PC-3 (cell line): ENCODE data around the gene CD44.

ENCODE experiments used
- EZH2 ChIP-seq: fragments of 300-600 bp; sonication (generic); IDR thresholded peaks from one replicate; pipeline ENCODE4 v1.6.1; 2017; ENCODE audit warnings: antibody characterized with exemption, mild to moderate bottlenecking, low read length; ENCODE audit not compliant: unreplicated experiment
- EZH2phosphoT487 ChIP-seq: fragments of 300-600 bp; sonication (generic); IDR thresholded peaks from 2 replicates; pipeline ENCODE4 v1.6.1; 2018; ENCODE audit warnings: mild to moderate bottlenecking, antibody characterized with exemption, low read length, borderline replicate concordance
- TF ChIP-seq, protein P1 (sequence below): fragments of 300-600 bp; sonication (generic); conservative IDR thresholded peaks from 2 replicates; pipeline ENCODE4 v1.5.1; 2017; ENCODE audit warnings: antibody characterized with exemption, low read depth, mild to moderate bottlenecking, low read length

DNA sequence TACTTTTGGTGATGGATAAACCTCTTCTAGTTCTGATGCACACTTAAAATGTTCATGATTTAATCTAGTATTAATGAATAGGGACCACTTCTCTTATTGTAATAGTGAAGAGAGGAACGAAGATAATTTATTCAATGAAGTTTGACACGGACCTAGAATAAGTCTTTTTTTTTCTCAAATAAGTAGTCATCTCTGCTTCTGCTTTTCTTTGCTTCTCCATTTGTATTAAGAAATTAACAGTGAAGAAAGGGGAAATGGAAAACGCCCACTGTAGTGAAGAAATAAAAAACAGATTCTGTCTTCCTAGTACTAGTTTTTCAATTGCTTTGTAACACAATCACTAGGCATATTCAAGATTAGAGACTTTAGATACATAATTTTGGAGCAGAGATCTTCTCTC, 73.0 kb downstream of the CD44 start:
- TF ChIP-seq, protein P1, sequence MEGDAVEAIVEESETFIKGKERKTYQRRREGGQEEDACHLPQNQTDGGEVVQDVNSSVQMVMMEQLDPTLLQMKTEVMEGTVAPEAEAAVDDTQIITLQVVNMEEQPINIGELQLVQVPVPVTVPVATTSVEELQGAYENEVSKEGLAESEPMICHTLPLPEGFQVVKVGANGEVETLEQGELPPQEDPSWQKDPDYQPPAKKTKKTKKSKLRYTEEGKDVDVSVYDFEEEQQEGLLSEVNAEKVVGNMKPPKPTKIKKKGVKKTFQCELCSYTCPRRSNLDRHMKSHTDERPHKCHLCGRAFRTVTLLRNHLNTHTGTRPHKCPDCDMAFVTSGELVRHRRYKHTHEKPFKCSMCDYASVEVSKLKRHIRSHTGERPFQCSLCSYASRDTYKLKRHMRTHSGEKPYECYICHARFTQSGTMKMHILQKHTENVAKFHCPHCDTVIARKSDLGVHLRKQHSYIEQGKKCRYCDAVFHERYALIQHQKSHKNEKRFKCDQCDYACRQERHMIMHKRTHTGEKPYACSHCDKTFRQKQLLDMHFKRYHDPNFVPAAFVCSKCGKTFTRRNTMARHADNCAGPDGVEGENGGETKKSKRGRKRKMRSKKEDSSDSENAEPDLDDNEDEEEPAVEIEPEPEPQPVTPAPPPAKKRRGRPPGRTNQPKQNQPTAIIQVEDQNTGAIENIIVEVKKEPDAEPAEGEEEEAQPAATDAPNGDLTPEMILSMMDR, result no peak
- TF ChIP-seq EZH2, result no peak
- no peak for TF ChIP-seq EZH2phosphoT487
